ENCODE data around the gene INAFM1. TPM values are rescaled to one million over a fixed set of nuclear protein-coding genes. Genes with fewer than 3 reads are reported as not detected.
"Not testable (repeated sequence)": the region's sequence is repeated elsewhere in the genome, so short reads cannot be mapped to it uniquely, and the experiment has no call there.

INAFM1 gene
- total RNA-seq, 2 donors from 2014 or later: 10.3 to 18.6 TPM

DNA sequence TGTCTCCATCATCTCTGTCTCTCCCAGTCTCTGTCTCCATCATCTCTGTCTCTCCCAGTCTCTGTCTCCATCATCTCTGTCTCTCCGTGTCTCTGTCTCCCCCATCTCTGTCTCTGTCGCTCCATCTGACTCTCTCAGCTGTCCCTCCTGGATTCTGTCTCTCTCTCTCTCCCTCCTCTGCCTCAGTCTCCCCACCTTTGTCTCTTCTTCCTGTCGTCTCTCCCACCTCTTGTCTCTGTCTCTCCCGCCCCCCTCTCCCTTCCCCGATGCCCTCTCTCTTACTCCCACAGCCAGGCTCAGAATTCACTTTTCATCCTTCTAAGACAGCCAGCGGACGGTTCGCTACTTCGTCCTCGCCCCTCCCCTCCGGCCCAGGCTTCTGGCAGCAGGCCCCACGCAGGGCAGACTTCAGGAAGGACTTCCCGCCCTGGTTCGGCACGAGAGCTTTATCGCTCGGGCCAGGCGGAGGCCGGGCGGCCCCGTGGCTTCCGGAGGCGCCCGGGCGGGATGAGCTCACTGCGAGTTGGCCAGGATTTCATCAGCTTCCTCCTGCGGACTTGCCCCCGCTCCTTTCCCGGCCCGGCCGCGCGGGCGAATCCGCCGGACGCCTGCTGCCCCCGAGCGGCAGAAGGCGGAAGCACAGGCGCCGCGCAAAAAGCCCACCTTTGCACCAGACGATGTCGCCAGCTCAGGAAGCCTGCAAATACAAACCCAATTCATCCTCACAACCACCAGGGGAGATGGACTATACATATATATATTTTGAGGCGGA lies 30.7 kb upstream of the INAFM1 start:
- Histone ChIP-seq H3K27me3 (replicated peaks; ENCODE audit: insufficient read depth) (no peaks in the 10 kb centered on the region), H3K4me1 (ENCODE audit: control insufficient read depth in 1 of 2, low read depth in 2 of 2) (peaks cover 19 to 38% of the 10 kb centered on the region in 2 donors), H3K4me3 (peak overlapping the region; percentile 75), H3K36me3 (no peaks in the 10 kb centered on the region), H3K9me3 (no peaks in the 10 kb centered on the region), H3K27ac (peak overlapping the region; percentile 55 to 82)
- ATAC-seq (ENCODE audit: insufficient number of reproducible peaks, low FRiP score, low read depth): peak; percentile 70
- DNase-seq (ENCODE audit: low spot score): peak; percentile 61
- TF ChIP-seq, protein P1, sequence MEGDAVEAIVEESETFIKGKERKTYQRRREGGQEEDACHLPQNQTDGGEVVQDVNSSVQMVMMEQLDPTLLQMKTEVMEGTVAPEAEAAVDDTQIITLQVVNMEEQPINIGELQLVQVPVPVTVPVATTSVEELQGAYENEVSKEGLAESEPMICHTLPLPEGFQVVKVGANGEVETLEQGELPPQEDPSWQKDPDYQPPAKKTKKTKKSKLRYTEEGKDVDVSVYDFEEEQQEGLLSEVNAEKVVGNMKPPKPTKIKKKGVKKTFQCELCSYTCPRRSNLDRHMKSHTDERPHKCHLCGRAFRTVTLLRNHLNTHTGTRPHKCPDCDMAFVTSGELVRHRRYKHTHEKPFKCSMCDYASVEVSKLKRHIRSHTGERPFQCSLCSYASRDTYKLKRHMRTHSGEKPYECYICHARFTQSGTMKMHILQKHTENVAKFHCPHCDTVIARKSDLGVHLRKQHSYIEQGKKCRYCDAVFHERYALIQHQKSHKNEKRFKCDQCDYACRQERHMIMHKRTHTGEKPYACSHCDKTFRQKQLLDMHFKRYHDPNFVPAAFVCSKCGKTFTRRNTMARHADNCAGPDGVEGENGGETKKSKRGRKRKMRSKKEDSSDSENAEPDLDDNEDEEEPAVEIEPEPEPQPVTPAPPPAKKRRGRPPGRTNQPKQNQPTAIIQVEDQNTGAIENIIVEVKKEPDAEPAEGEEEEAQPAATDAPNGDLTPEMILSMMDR (IDR thresholded peaks at IDR 0.05): peak; percentile 98

- no peaks in the 10 kb centered on the region for H3K9me3 ChIP-seq
- no peaks in the 10 kb centered on the region for H3K36me3 ChIP-seq
- H3K27me3 ChIP-seq (replicated peaks; ENCODE audit: insufficient read depth): no peaks in the 10 kb centered on the region
- peak overlapping the region; percentile 39 for H3K4me3 ChIP-seq
- DNase-seq (ENCODE audit: low spot score) (no peak), ATAC-seq (ENCODE audit: insufficient number of reproducible peaks, low FRiP score, low read depth) (no peak)
- H3K27ac ChIP-seq: peak overlapping the region in 1 of 2 donors; percentile 45
- TF ChIP-seq, protein P1 (IDR thresholded peaks at IDR 0.05): peak; percentile 95
- H3K4me1 ChIP-seq (ENCODE audit: control insufficient read depth in 1 of 2, low read depth in 2 of 2): peaks cover 7 to 17% of the 10 kb centered on the region in 2 donors
Observed at GRCh38 chr19:47247308-47247990, 27.2 kb upstream of the INAFM1 start.

DNA sequence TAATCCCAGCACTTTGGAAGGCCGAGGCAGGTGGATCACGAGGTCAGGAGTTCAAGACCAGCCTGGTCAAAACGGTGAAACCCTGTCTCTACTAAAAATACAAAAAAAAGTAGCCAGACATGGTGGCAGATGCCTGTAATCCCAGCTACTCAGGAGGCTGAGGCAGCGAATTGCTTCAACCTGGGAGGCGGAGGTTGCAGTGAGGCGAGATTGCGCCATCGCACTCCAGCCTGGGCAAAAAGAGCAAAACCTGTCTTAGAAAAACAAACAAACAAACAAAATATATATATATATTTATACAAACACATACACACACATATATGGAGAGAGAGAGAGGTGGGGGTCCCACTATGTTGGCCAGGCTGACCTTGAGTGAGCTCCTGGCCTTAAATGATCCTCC lies 21.7 kb upstream of the INAFM1 start:
- H3K27ac ChIP-seq; ATAC-seq (ENCODE audit: insufficient number of reproducible peaks, low FRiP score, low read depth): not testable (repeated sequence)

DNA sequence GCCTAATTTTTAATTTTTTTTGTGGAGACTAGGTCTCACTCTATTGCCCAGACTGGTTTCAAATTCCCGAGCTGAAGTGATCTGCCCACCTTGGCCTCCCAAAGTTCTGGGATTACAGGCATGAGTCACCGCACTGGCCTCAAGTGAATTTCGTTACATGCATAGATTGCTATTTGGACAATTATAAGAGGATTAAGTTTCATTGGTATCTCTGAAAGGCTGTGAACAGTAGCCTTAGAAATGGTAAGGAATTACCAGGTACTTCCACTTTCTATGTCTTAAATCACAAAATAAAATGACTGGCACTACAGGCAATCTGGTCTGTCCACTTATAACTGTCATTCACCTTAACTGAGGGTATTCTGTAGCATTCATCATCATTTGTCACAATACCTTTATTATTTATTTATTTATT lies 21.2 kb upstream of the INAFM1 start:
- peaks cover under 1% of the 10 kb centered on the region for H3K36me3 ChIP-seq
- H3K27me3 ChIP-seq (replicated peaks; ENCODE audit: insufficient read depth): no peaks in the 10 kb centered on the region
- H3K9me3 ChIP-seq: no peaks in the 10 kb centered on the region
- no peak for DNase-seq (ENCODE audit: low spot score)
- TF ChIP-seq, protein P1 (IDR thresholded peaks at IDR 0.05): no peak
- no peak overlapping the region for H3K4me3 ChIP-seq
- no peak for ATAC-seq (ENCODE audit: insufficient number of reproducible peaks, low FRiP score, low read depth)
- peaks cover 4 to 17% of the 10 kb centered on the region in 2 donors for H3K4me1 ChIP-seq (ENCODE audit: control insufficient read depth in 1 of 2, low read depth in 2 of 2)
- H3K27ac ChIP-seq: no peak overlapping the region

More for the DNA sequence above, 21.7 kb upstream of the INAFM1 start:
- not testable (repeated sequence) for H3K9me3 ChIP-seq; H3K4me3 ChIP-seq; H3K36me3 ChIP-seq; H3K27me3 ChIP-seq (replicated peaks; ENCODE audit: insufficient read depth); DNase-seq (ENCODE audit: low spot score)
- peaks cover 0 to 12% of the 10 kb centered on the region in 2 donors for H3K4me1 ChIP-seq (ENCODE audit: control insufficient read depth in 1 of 2, low read depth in 2 of 2)

DNA sequence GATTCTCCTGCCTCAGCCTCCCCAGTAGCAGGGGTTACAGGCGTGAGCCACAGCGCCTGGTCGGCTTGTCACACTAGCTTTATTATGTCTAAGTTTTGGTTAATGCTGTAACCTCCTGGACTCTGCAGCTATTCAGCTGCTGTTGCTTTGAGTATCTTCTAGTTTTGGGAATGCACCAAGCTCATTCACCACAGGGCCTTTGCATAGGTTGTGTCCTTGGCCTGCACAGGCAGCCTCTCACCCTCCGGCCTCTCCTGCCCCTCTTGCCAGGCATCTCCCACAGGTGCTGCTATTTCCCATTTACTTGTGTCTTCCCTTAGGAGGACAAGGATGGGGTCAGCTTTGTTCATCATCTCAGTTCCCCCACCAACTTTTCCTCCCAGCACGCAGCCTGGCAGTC lies 20.7 kb upstream of the INAFM1 start:
- DNase-seq (ENCODE audit: low spot score) (no peak), ATAC-seq (ENCODE audit: insufficient number of reproducible peaks, low FRiP score, low read depth) (no peak)
- Histone ChIP-seq H3K4me3 (no peak overlapping the region), H3K4me1 (ENCODE audit: control insufficient read depth in 1 of 2, low read depth in 2 of 2) (peaks cover 9 to 22% of the 10 kb centered on the region in 2 donors), H3K27me3 (replicated peaks; ENCODE audit: insufficient read depth) (no peaks in the 10 kb centered on the region), H3K9me3 (no peaks in the 10 kb centered on the region), H3K36me3 (peaks cover 5% of the 10 kb centered on the region), H3K27ac (no peak overlapping the region)
- TF ChIP-seq, protein P1 (IDR thresholded peaks at IDR 0.05): no peak
